Stimulated activated CD8-positive, alpha-beta memory T cell treated with anti-CD3 and anti-CD28 coated beads, Interleukin-12 subunit alpha, Interleukin-12 subunit beta, amount 100 ng/mL, for 24 hours (primary cell): ENCODE results near the gene ANK3.

Source experiments
- DNase-seq: peaks from one replicate; pipeline ENCODE4 v3.0.0-alpha.2; 2020; ENCODE audit errors: extremely low read depth

ANK3 gene

GRCh38 chr10:60230892-60231291, 158.8 kb downstream of the ANK3 start:
- DNase-seq: no peak

GRCh38 chr10:60224066-60224705, 165.5 kb downstream of the ANK3 start:
- DNase-seq: no peak

DNA sequence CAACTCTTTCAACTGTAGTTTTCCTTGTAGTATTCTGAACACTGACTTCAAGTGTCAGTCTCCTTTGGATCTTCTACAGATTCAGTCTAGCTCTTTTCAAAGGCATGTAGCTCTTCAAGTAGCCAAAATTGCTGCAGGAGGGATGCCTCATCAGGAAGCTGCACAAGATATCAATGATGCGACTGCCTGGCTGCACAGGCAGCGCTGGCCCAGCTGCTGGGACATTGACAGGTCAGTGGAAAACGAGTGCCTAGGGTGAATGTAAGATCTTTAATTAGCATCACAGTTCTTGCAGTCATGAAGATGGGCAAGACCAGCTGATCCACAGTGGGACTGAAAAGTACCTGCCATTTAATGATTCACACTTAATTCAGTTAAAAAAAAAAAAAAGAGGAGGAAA, 167.6 kb downstream of the ANK3 start:
- no peak for DNase-seq

DNA sequence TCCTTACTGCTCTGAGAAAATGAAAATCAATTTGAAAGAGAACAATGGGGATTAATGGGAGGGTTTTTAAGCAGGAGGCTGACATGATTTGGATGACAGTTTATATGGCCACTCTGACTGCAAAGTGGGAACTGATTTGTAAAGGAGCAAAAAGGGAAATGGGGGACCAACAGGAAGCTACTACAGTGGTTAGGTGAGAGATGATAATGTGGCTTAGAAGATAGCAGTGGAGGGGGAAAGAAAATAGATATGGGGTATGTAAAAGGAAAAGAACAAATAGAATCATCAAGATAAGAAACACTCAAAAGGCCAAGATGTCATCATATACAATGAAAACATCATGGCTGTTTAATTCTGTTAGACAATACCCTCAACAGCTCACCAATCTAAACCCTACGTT, 177.5 kb downstream of the ANK3 start:
- DNase-seq: no peak

- no peak for DNase-seq
Observed at GRCh38 chr10:60209874-60210570, 179.7 kb downstream of the ANK3 start.

- DNase-seq: no peak
Observed at GRCh38 chr10:60208676-60209269, 180.9 kb downstream of the ANK3 start.

DNA sequence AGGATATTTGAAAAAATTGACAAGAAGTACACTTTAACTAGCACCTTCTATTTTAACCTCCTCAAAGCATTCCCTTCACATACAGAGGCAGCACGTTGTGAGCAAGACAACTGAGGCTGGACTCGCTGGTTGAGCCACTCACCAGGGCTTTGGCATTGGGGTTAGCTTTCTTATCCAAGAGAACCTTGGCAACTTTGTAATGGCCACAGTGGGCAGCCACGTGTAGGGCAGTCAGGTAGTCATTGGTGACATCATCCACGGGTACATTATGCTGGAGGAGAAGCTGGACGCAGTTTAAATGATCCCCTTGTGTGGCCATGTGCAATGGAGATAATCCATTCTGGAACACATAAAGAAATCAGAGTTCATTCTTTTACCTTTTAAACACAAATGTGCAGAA, 181.8 kb downstream of the ANK3 start:
- no peak for DNase-seq

DNA sequence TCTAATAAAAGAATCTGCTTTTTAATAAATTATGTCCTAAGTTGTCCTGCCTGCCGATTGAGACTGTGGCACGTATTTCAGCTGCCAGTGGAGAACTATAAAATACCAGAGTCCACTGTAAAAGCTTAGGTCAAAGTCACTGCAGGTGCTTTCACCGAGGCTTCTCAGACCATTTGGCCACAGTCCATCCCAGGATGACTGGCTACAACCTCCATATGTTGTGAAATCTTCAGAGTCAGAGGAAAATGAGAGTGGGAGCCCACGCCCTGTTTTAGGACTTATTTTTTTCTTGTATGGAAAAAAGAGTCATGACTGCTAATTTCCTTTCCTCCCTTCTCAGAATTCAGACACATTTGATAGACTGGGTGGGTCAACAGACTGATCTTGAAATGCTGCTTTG, 182.9 kb downstream of the ANK3 start:
- DNase-seq: no peak

DNA sequence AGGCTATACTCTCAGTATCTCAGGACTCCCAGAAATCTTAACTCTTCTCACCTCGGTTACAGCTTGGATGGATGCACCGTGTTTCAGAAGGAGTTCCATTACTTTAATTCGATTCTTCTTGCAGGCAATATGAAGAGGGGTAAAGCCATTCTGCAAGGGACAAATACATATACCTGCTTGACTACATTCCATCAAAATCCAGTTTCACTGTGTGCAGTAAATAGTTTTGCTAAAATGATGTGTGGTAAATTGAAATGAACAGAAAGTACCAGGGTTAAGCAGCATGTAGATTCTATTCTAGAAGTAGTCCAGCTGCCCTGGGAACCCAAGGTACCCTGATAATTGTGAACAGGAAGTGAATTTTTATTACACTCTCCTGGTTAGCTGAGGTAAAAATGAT, 183.9 kb downstream of the ANK3 start:
- no peak for DNase-seq

- DNase-seq: no peak
Observed at GRCh38 chr10:60203993-60204618, 185.6 kb downstream of the ANK3 start.

- DNase-seq: no peak
Observed at GRCh38 chr10:60200682-60201053, 189.0 kb downstream of the ANK3 start.

DNA sequence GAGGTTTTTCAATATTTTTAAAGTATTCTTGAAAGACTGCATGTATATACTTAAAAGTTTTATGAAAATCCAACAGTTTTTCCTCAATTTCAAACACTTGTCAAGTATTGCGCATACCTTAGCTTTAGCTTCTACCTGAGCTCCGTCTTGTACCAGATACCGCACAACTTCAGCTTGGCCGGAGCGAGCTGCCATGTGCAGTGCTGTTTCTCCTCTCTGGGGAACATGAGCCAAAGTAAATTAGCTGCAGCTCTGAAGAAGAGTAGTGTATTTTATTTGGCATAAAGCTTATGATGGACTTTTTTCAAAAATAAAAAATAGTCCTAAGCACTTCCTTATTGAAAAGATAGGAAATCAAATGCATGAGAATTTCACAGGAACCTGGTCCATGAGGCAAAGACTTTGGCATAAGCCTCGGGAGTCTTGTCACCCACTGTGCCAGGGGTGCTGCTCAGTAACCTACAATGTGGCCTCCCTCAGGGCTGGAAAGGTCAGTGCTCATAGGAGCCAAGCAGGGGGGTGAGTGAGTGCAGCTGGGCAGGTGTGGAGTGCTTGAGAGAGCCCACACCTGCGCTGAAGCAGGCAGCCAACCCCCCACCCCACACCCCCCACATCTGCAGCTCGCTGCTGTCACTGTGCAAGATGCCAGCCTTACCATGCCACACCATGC, 189.5 kb downstream of the ANK3 start:
- DNase-seq: no peak

- DNase-seq: no peak
Observed at GRCh38 chr10:60197206-60197605, 192.5 kb downstream of the ANK3 start.

DNA sequence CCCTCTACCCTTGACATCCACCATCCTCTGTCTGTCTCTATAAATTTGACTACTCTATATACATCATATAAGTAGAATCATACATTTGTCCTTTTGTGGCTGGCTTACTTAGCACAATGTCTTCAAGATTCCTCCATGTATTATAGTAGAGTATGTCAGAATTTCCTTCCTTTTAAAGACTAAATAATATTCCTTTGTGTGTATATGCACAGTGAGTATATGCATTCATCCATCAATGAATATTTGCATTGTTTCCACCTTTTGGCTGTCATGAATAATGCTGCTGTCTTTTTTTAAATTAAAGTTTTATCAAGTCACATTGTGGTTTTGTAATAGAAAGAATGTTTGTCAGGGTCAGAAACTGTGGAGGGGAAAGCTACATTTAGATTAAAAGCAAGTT, 195.3 kb downstream of the ANK3 start:
- no peak for DNase-seq

DNA sequence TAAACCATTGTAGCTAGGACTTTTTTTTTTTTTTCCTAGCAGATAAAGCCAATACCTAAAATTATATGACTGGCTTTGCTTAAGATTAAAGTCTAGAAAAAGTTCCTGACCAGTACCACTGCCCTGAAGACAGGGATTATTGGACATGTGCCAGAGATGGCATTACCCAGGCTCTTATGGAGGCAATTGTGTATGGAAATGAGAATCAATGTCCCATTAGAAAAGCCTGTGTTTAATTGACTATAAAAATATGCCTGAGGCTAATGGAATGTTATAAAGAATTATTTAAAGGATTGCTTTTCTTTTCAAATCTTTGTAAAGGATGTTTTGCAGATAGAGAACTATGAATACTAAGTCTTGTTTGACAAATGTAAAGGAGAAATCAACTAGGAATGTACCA, 196.7 kb downstream of the ANK3 start:
- DNase-seq: no peak

DNA sequence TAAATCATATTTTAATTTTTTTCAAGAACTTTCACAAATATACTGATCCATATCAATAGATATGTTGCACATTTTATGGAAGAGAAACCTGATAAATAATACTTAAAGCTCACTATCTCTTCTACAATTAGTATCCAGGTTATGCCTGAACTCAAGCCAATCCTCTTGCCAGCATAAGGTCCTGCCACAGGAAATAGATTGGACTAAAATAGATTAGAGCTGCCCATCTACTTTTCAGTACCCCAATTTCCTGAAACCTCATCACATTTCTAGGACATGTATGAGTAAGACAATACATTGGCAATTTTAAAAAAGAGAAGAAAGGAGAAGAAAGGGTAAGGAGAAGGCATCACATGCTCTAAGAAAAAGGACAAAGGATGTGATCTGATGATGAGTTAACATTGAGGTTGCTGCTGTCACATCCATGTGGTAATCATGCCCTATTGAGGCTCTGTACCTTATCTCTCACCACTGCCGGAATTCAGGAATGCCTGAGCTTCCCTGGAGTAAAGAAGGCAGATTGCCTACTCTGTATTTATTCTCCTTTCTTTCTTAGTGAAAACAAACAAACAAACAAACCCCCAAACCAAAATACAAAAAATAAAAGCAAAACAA, 199.7 kb downstream of the ANK3 start:
- DNase-seq: no peak

DNA sequence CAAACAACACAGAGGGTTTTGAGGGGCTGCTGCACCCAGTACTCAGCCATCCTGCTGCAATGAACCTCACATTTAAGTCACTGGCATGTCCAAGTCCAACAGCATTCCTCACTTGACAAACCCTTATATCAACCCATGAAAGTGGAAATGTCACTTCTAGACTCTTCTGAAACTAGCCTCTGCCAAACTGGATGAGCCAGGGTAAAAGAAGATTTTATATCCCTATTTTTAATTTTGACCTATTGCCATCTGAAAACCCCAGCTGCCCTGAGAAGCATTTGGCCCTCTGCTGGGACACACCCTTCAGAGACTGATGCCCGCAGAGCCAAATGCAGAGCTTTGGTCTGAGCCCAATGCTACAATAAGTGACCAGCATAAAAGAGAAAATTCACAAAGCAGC, 201.1 kb downstream of the ANK3 start:
- DNase-seq: no peak

DNA sequence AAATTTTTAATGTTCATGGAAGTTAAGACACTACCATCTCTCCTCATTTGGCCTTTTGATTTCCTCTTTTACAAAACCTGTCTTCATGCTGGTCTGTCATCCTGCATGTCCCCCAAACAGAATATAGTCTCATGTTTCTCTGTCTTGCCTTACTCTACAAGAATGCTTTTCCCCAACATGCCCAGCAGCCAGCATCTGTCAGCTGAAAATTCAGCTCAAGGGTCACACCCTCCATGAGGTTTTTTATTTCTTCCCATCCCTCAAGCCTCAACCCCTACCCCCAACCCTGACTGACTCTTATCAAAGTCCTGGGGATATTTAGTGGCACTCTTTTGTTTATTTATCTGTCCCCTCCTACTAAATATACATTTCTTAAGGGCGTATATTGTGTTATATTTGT, 202.0 kb downstream of the ANK3 start:
- DNase-seq: no peak

- DNase-seq: no peak
Observed at GRCh38 chr10:60186315-60187071, 203.2 kb downstream of the ANK3 start.

DNA sequence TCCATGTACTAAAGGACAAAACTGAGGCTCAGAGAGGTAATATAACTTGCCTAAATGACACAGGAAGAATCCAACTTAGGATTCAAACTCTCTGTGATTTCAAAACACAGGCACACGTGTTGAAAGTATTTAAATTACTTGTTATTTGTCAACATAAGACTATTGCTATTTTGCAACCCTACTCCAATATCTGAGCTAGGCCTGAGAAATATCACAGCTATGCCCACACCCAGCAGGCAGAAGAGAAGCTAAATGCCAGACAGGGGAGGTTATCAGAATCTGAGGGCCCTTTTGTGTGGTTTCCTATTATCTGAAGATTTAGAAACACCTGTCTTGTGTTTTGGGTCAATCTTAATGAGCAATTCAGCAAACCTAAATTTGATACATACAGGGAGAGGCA, 204.3 kb downstream of the ANK3 start:
- no peak for DNase-seq

DNA sequence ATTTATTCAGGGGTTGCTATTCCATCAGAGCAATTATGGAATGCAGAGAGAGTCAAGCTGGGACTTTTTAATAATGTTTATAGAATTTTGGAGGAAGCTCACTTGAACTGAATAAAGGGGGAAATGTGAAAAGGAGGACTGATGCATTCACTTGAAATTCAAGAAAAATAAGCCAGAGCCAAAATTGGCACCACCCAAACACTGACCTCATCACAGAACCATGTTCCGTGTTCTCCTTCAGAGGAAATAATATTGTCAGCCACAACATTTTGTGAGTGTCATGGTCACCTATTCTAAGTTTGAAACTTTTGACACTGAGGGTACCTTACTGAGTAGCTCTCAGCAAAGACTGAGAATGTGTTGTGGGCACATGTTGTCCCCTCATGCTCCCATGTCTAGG, 207.0 kb downstream of the ANK3 start:
- DNase-seq: no peak
